Loucy (cell line): ENCODE measurements around the gene GNPTG.

Experiments
- CTCF ChIP-seq: fragments of 200-600 bp; sonication (generic); conservative IDR thresholded peaks from 2 replicates; pipeline ENCODE4 v1.5.1; 2014; ENCODE audit warnings: mild to moderate bottlenecking, antibody characterized with exemption, low read length
- EZH2phosphoT487 ChIP-seq: fragments of 200-600 bp; IDR thresholded peaks from 2 replicates; pipeline ENCODE4 v1.6.1; 2018; ENCODE audit warnings: antibody characterized with exemption, mild to moderate bottlenecking, moderate library complexity, borderline replicate concordance

- TF ChIP-seq CTCF, result no peak
- TF ChIP-seq EZH2phosphoT487, result no peak
These were observed 52.0 kb downstream of the GNPTG start for GRCh38 chr16:1403733-1404132.
